Neural progenitor cell (in vitro differentiated cells): ENCODE results near the gene ENPP6.

ENCODE experiments used
- EZH2 ChIP-seq: fragments of 200-600 bp; sonication (generic); IDR thresholded peaks from 2 replicates; pipeline ENCODE4 v1.6.1; 2017; ENCODE audit warnings: antibody characterized with exemption, mild to moderate bottlenecking, moderate library complexity
- EZH2phosphoT487 ChIP-seq: fragments of 200-600 bp; sonication (generic); IDR thresholded peaks from 2 replicates; pipeline ENCODE4 v1.6.1; 2017; ENCODE audit warnings: antibody characterized with exemption
- TF ChIP-seq, protein P1 (sequence below): fragments of 200-600 bp; sonication (generic); IDR thresholded peaks from 2 replicates; pipeline ENCODE4 v1.5.1; 2017; ENCODE audit warnings: antibody characterized with exemption, mild to moderate bottlenecking

GRCh38 chr4:184142121-184143000 lies 75.3 kb downstream of the ENPP6 start:
- TF ChIP-seq, protein P1, sequence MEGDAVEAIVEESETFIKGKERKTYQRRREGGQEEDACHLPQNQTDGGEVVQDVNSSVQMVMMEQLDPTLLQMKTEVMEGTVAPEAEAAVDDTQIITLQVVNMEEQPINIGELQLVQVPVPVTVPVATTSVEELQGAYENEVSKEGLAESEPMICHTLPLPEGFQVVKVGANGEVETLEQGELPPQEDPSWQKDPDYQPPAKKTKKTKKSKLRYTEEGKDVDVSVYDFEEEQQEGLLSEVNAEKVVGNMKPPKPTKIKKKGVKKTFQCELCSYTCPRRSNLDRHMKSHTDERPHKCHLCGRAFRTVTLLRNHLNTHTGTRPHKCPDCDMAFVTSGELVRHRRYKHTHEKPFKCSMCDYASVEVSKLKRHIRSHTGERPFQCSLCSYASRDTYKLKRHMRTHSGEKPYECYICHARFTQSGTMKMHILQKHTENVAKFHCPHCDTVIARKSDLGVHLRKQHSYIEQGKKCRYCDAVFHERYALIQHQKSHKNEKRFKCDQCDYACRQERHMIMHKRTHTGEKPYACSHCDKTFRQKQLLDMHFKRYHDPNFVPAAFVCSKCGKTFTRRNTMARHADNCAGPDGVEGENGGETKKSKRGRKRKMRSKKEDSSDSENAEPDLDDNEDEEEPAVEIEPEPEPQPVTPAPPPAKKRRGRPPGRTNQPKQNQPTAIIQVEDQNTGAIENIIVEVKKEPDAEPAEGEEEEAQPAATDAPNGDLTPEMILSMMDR: no peak
- TF ChIP-seq EZH2 (no peak), EZH2phosphoT487 (no peak)
